Spinal cord (tissue), 10 donors: ENCODE results near the gene PRCD. TPM values are rescaled to one million over a fixed set of nuclear protein-coding genes. Genes with fewer than 3 reads are reported as not detected.
"Not testable (repeated sequence)": the region's sequence is repeated elsewhere in the genome, so short reads cannot be mapped to it uniquely, and the experiment has no call there.

Experiments used
- DNase-seq, 6 donors: peaks; one replicate each; pipeline versions ENCODE4 v3.0.0 to v3.0.0-alpha.2; 2013 to 2015; ENCODE audit warnings: low spot score in 6 of 6, low read depth in 4 of 6
- H3K27ac ChIP-seq: one replicate; pipeline ENCODE4 v1.5.1; 2013; ENCODE audit warnings: low read depth, low read length, control low read depth
- H3K27me3 ChIP-seq: one replicate; pipeline ENCODE4 v1.6.1; 2013; ENCODE audit warnings: low read length; ENCODE audit not compliant: control insufficient read depth, insufficient read depth
- H3K36me3 ChIP-seq: one replicate; pipeline ENCODE4 v1.6.1; 2013; ENCODE audit warnings: low read length; ENCODE audit not compliant: control insufficient read depth, insufficient read depth
- H3K4me1 ChIP-seq: one replicate; pipeline ENCODE4 v1.6.1; 2013; ENCODE audit warnings: low read length; ENCODE audit not compliant: control insufficient read depth, insufficient read depth
- H3K4me3 ChIP-seq: one replicate; pipeline ENCODE4 v1.5.1; 2013; ENCODE audit warnings: low read depth, low read length, control low read depth
- H3K9me3 ChIP-seq: one replicate; pipeline ENCODE4 v1.6.1; 2013; ENCODE audit warnings: low read length; ENCODE audit not compliant: control insufficient read depth, insufficient read depth
- WGBS: methylation state at CpG from one replicate; pipeline ENCODE4 v1.1.5; 2013; ENCODE audit warnings: missing lambda C conversion rate; ENCODE audit not compliant: insufficient coverage; 5-methylcytosine and 5-hydroxymethylcytosine counted together
- polyA plus RNA-seq, 2 donors: library from polyadenylated mRNA; unstranded; fragments of 120-200 nt; gene quantifications; one replicate each; pipeline ENCODE4 v1.2.1, GENCODE V29; 2013; ENCODE audit not compliant: insufficient read length in 2 of 2
- total RNA-seq, 2 donors: library from RNA; depleted of rRNA in 1 of 2; stranded (reverse); fragments of 120-200 nt in 1 of 2; fragments of >200 nt in 1 of 2; gene quantifications; one replicate each; pipeline versions ENCODE4 v1.2.3 to v1.2.4, GENCODE V29; 2013 to 2014
- donor health status: healthy.

The PRCD gene
- total and polyA plus RNA-seq, 4 donors: 4.0 to 11.8 (median 9.4) TPM

GRCh38 chr17:76561332-76561731 is 21.5 kb downstream of the PRCD start:
- Histone ChIP-seq H3K9me3 (no peaks in the 10 kb centered on the region), H3K36me3 (peaks cover 31% of the 10 kb centered on the region), H3K27ac (peak overlapping the region; percentile 80), H3K4me1 (peaks cover 50% of the 10 kb centered on the region), H3K27me3 (no peaks in the 10 kb centered on the region), H3K4me3 (no peak overlapping the region)
- 68% methylated on average over 3 of the region's 7 CpGs for WGBS
- DNase-seq: no peak

- H3K4me3 ChIP-seq: no peak overlapping the region
- 45% methylated on average over 4 of the region's 5 CpGs for WGBS
- peaks cover 48% of the 10 kb centered on the region for H3K4me1 ChIP-seq
- peak overlapping the region; percentile 80 for H3K27ac ChIP-seq
- no peaks in the 10 kb centered on the region for H3K27me3 ChIP-seq
- no peaks in the 10 kb centered on the region for H3K9me3 ChIP-seq
- peak in 1 of 6 donors; percentile 64 for DNase-seq
- peaks cover 36% of the 10 kb centered on the region for H3K36me3 ChIP-seq
These were observed 22.0 kb downstream of the PRCD start for GRCh38 chr17:76561799-76562268.

- H3K27me3 ChIP-seq: no peaks in the 10 kb centered on the region
- H3K4me1 ChIP-seq: peaks cover 46% of the 10 kb centered on the region
- peak in 1 of 6 donors; percentile 34 for DNase-seq
- peaks cover 41% of the 10 kb centered on the region for H3K36me3 ChIP-seq
- no peak overlapping the region for H3K4me3 ChIP-seq
- peak overlapping the region; percentile 20 for H3K27ac ChIP-seq
- H3K9me3 ChIP-seq: no peaks in the 10 kb centered on the region
- no CpG with 5 or more reads among the region's 6 CpGs for WGBS
These were observed 22.9 kb downstream of the PRCD start for GRCh38 chr17:76562734-76563148.

GRCh38 chr17:76563359-76563758 is 23.5 kb downstream of the PRCD start:
- H3K4me3 ChIP-seq, DNase-seq, H3K27me3 ChIP-seq, H3K9me3 ChIP-seq, H3K27ac ChIP-seq: not testable (repeated sequence)
- Histone ChIP-seq H3K36me3 (peaks cover 47% of the 10 kb centered on the region), H3K4me1 (peaks cover 52% of the 10 kb centered on the region)
- WGBS: no CpG with 5 or more reads among the region's 2 CpGs

GRCh38 chr17:76564991-76565727 is 25.3 kb downstream of the PRCD start:
- DNase-seq, H3K4me3 ChIP-seq, H3K27me3 ChIP-seq, H3K9me3 ChIP-seq: not testable (repeated sequence)
- Histone ChIP-seq H3K36me3 (peaks cover 47% of the 10 kb centered on the region), H3K4me1 (peaks cover 61% of the 10 kb centered on the region), H3K27ac (peak overlapping the region; percentile 33)
- no CpG with 5 or more reads among the region's 8 CpGs for WGBS

GRCh38 chr17:76565728-76566612 is 26.1 kb downstream of the PRCD start:
- no peaks in the 10 kb centered on the region for H3K27me3 ChIP-seq
- H3K4me3 ChIP-seq: no peak overlapping the region
- peaks cover 47% of the 10 kb centered on the region for H3K36me3 ChIP-seq
- peaks cover 64% of the 10 kb centered on the region for H3K4me1 ChIP-seq
- no peak overlapping the region for H3K27ac ChIP-seq
- 93% methylated on average over 13 of the region's 14 CpGs for WGBS
- H3K9me3 ChIP-seq: no peaks in the 10 kb centered on the region
- DNase-seq: no peak

GRCh38 chr17:76566613-76566943 is 26.7 kb downstream of the PRCD start:
- H3K4me1 ChIP-seq: peaks cover 60% of the 10 kb centered on the region
- H3K4me3 ChIP-seq: no peak overlapping the region
- H3K9me3 ChIP-seq: no peaks in the 10 kb centered on the region
- no CpG with 5 or more reads among the region's 3 CpGs for WGBS
- H3K27ac ChIP-seq: no peak overlapping the region
- H3K36me3 ChIP-seq: peaks cover 46% of the 10 kb centered on the region
- H3K27me3 ChIP-seq: no peaks in the 10 kb centered on the region
- no peak for DNase-seq

- H3K36me3 ChIP-seq: peaks cover 42% of the 10 kb centered on the region
- H3K27ac ChIP-seq: no peak overlapping the region
- no peak overlapping the region for H3K4me3 ChIP-seq
- H3K9me3 ChIP-seq: no peaks in the 10 kb centered on the region
- no peak for DNase-seq
- peaks cover 58% of the 10 kb centered on the region for H3K4me1 ChIP-seq
- H3K27me3 ChIP-seq: no peaks in the 10 kb centered on the region
- WGBS: 87% methylated on average over 4 of the region's 5 CpGs
These were observed 27.2 kb downstream of the PRCD start for GRCh38 chr17:76566988-76567431.

GRCh38 chr17:76567634-76568432 is 28.0 kb downstream of the PRCD start:
- Histone ChIP-seq H3K9me3 (no peaks in the 10 kb centered on the region), H3K4me3 (no peak overlapping the region), H3K36me3 (peaks cover 36% of the 10 kb centered on the region), H3K4me1 (peaks cover 59% of the 10 kb centered on the region), H3K27ac (no peak overlapping the region), H3K27me3 (no peaks in the 10 kb centered on the region)
- WGBS: 66% methylated on average over 10 of the region's 14 CpGs
- no peak for DNase-seq
